Cardiac muscle cell (in vitro differentiated cells and primary cell): ENCODE results near the gene ADRM1. TPM values are rescaled to one million over a fixed set of nuclear protein-coding genes. Genes with fewer than 3 reads are reported as not detected.

Source experiments
- DNase-seq, 2 donors: peaks; one replicate each; pipeline versions ENCODE4 v3.0.0 to v3.0.0-alpha.2; 2010 to 2017; ENCODE audit warnings: low read depth in 1 of 2, low spot score in 1 of 2
- H3K27ac ChIP-seq: fragments of 200-600 bp; sonication (generic); 2 replicates; pipeline ENCODE4 v1.5.1; 2016
- H3K27me3 ChIP-seq: fragments of 200-600 bp; sonication (generic); 2 replicates; pipeline ENCODE4 v1.6.0; 2016; ENCODE audit warnings: control low read depth
- H3K36me3 ChIP-seq: fragments of 200-600 bp; sonication (generic); 2 replicates; pipeline ENCODE4 v1.5.1; 2016; ENCODE audit warnings: control low read depth
- H3K4me1 ChIP-seq: fragments of 200-600 bp; sonication (generic); 2 replicates; pipeline ENCODE4 v1.8.1; 2017; ENCODE audit warnings: low read depth, mild to moderate bottlenecking, mixed run types
- H3K4me3 ChIP-seq: fragments of 200-600 bp; sonication (generic); 2 replicates; pipeline ENCODE4 v1.5.1; 2016; ENCODE audit warnings: mild to moderate bottlenecking
- H3K9me3 ChIP-seq: fragments of 200-600 bp; sonication (generic); 2 replicates; pipeline ENCODE4 v1.5.1; 2017; ENCODE audit warnings: low read depth, mild to moderate bottlenecking, control low read depth
- polyA plus RNA-seq: library from polyadenylated mRNA; unstranded; fragments of >200 nt; fragmentation: Nextera tagmentation; extraction: Ambion mirVana; gene quantifications from 2 replicates; pipeline ENCODE4 v1.2.1, GENCODE V29; 2016
- total RNA-seq: library from RNA; depleted of rRNA; stranded (reverse); fragments of >200 nt; gene quantifications from 2 replicates; pipeline ENCODE4 v1.2.3, GENCODE V29; 2016
- TF ChIP-seq, protein P1 (sequence below): IDR thresholded peaks from 2 replicates; pipeline ENCODE4 v1.5.1; 2012; ENCODE audit warnings: low read depth, mild to moderate bottlenecking, low read length

Gene ADRM1
- total and polyA plus RNA-seq, 2 experiments from 2014 or later, result 128 to 160 TPM

DNA sequence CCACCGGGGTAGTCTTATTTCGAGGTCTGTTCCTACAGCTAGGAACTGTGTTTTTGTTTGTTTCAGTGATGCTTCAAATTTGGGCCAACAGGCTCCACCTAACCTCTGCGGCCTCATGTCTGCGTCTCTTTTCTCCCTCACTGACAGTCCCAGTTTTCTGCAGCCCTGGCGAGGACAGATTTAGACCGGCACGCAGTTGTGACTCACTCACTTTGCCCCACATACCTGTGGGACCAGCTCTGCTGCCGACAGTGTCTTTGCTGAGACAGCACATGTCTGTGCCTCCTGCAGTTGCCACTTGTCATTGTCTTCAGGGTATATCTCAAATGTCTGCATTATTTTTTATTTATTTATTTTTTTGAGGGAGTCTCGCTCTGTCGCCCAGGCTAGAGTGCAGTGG lies 35.3 kb upstream of the ADRM1 start:
- Histone ChIP-seq H3K27ac (no peak overlapping the region), H3K9me3 (no peaks in the 10 kb centered on the region), H3K27me3 (no peaks in the 10 kb centered on the region), H3K4me3 (no peak overlapping the region), H3K36me3 (peaks cover 11% of the 10 kb centered on the region), H3K4me1 (no peaks in the 10 kb centered on the region)
- TF ChIP-seq, protein P1, sequence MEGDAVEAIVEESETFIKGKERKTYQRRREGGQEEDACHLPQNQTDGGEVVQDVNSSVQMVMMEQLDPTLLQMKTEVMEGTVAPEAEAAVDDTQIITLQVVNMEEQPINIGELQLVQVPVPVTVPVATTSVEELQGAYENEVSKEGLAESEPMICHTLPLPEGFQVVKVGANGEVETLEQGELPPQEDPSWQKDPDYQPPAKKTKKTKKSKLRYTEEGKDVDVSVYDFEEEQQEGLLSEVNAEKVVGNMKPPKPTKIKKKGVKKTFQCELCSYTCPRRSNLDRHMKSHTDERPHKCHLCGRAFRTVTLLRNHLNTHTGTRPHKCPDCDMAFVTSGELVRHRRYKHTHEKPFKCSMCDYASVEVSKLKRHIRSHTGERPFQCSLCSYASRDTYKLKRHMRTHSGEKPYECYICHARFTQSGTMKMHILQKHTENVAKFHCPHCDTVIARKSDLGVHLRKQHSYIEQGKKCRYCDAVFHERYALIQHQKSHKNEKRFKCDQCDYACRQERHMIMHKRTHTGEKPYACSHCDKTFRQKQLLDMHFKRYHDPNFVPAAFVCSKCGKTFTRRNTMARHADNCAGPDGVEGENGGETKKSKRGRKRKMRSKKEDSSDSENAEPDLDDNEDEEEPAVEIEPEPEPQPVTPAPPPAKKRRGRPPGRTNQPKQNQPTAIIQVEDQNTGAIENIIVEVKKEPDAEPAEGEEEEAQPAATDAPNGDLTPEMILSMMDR, result no peak
- no peak for DNase-seq

DNA sequence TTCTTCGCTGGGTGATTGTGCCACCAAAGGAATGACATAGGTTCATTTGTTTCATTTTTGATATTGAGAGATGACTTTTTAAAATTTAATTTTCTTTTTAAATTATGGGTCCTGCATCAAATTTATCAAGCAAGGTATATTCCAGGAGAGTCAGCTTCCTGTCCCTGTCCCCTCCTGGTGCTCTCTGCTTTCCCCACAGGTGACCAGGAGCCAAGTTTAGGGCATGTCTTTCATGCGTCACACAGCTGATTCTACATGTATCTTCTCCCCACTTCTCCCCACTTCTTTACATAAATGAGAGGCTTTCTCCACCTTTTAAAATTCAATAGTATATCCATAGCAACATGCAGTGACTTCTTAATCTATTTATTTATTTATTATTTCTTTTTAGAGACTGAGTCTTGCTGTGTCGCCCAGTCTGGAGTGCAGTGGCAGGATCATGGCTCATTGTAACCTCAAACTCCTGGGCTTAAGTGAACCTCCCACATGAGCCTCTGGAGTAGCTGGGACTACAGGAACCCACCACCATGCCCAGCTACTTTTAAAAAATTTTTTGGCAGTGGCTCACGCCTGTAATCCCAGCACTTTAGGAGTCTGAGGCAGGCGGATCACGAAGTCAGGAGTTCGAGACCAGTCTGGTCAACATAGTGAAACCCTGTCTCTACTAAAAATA lies 34.4 kb upstream of the ADRM1 start:
- peaks cover 11% of the 10 kb centered on the region for H3K36me3 ChIP-seq
- no peaks in the 10 kb centered on the region for H3K27me3 ChIP-seq
- TF ChIP-seq, protein P1, result no peak
- no peak overlapping the region for H3K27ac ChIP-seq
- H3K4me1 ChIP-seq, result no peaks in the 10 kb centered on the region
- H3K9me3 ChIP-seq, result no peaks in the 10 kb centered on the region
- DNase-seq, result no peak
- no peak overlapping the region for H3K4me3 ChIP-seq

DNA sequence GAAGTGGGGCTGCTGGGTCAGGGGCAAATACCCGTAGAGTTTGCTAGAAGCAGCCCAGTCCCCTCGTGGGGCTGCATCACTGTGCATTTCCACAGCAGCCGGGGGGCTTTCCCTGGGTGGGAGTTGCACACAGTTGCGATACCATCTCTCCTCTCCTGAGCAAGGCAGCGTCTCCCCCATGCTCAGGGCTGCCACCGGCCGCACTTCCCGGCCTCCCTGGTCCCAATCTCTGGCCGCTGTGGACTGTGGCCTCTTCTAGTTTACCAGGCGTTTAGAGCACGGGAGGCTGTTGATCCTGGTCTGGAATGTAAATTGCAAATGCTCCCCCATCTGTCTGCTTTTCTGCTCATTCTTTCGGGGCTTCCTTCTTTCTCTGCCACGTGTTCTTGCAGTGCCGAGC lies 33.4 kb upstream of the ADRM1 start:
- Histone ChIP-seq H3K4me3 (no peak overlapping the region), H3K9me3 (no peaks in the 10 kb centered on the region), H3K27me3 (no peaks in the 10 kb centered on the region), H3K4me1 (no peaks in the 10 kb centered on the region), H3K36me3 (peaks cover 11% of the 10 kb centered on the region), H3K27ac (no peak overlapping the region)
- TF ChIP-seq, protein P1, result no peak
- no peak for DNase-seq

DNA sequence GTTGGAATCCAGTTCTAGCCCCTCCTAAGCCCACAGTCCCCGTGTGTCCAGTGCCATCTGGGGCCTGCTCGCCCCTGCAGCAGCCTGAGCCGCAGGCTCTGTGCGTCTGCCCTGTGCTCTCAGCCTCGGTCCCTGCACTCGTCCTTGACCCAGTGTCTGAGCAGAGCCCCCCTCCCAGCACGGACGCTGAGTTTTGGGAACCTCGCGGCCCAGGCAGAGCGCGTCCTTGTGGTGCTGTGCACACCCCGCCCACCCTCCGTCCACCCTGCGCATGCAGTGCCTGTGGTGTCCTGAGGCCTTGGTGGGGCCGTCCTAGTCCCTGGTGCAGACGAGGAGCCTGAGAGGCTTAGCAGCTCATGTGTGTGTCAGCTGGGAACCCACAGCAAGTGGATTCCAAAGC lies 32.9 kb upstream of the ADRM1 start:
- no peak for DNase-seq
- H3K27ac ChIP-seq, result no peak overlapping the region
- H3K36me3 ChIP-seq, result peaks cover 11% of the 10 kb centered on the region

DNA sequence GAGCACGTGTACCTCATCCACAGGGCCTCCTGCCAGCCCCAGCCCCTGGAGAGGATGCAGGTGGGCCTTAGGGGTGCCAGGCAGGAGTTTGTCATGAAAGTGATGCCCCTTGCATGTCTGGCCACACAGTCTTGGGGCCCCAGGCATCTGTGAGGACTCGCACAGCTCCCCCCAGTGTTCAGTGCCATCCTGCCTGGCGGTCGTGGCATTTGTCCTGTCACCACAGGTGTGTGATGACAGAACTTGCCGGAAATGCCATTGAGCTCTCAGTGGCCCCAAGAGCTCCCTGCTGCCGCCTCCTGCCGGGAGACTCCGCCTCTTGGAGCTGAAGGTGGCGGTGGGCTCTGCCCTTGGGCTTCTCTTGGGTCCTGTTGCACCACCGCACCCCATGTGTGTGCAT lies 30.6 kb upstream of the ADRM1 start:
- Histone ChIP-seq H3K4me1 (no peaks in the 10 kb centered on the region), H3K9me3 (no peaks in the 10 kb centered on the region), H3K36me3 (peaks cover 11% of the 10 kb centered on the region), H3K27me3 (no peaks in the 10 kb centered on the region), H3K27ac (no peak overlapping the region), H3K4me3 (no peak overlapping the region)
- DNase-seq, result no peak
- TF ChIP-seq, protein P1, result no peak

More for the DNA sequence above, 32.9 kb upstream of the ADRM1 start:
- Histone ChIP-seq H3K27me3 (no peaks in the 10 kb centered on the region), H3K4me1 (no peaks in the 10 kb centered on the region), H3K4me3 (no peak overlapping the region), H3K9me3 (no peaks in the 10 kb centered on the region)
- TF ChIP-seq, protein P1, result no peak
